Uterus (tissue), 2 donors: Measurements from ENCODE around the gene UGT2B28.
"Not testable (repeated sequence)": the region's sequence is repeated elsewhere in the genome, so short reads cannot be mapped to it uniquely, and the experiment has no call there.

ENCODE experiments used
- CTCF ChIP-seq, 4 experiments: fragments of 200-600 bp in 2 of 4; fragments of 450-650 bp in 2 of 4; sonication (generic) in 2 of 4; IDR thresholded peaks; one replicate each; pipeline ENCODE4 v1.5.1; 2016 to 2019; ENCODE audit warnings: antibody characterized with exemption in 4 of 4, mild to moderate bottlenecking in 2 of 4, moderate library complexity in 1 of 4
- POLR2A ChIP-seq, 2 donors: fragments of 450-650 bp; IDR thresholded peaks; one replicate each; pipeline ENCODE4 v1.6.1; 2016; ENCODE audit warnings: antibody characterized with exemption in 2 of 2, mild to moderate bottlenecking in 1 of 2, moderate library complexity in 1 of 2

- peak in 1 of 4 experiments; percentile 30 for TF ChIP-seq CTCF (IDR thresholded peaks at IDR 0.05)
- TF ChIP-seq POLR2A (IDR thresholded peaks at IDR 0.05): not testable (repeated sequence)
Measured at GRCh38 chr4:69317669-69318298, 37.5 kb downstream of the UGT2B28 start.
